Measurements from ENCODE around the gene LRRC7.

The LRRC7 gene

DNA sequence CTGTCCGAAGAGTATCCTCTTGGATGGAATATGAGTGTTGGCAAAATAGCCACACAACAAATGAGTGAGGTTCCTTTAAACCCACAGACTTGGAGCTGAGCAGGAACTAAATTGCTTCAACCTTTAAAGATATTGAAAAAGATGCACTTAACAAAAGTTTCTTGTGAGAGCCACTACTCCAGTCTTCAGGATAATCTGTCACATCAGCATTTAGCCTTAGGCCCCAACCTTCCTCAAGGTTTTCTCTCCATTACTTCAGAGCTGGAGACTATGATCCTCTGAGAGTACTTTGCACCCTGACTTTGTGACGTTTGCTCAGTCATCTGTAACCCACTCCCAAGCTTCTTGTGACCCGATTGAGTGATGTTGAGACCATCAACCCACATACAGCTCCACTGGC lies 424.9 kb downstream of the LRRC7 start:
- DNase-seq (ENCODE audit: low read depth) = no peak
- H3K4me3 ChIP-seq (ENCODE audit: low read length) = no peak overlapping the region
- TF ChIP-seq, protein P1, sequence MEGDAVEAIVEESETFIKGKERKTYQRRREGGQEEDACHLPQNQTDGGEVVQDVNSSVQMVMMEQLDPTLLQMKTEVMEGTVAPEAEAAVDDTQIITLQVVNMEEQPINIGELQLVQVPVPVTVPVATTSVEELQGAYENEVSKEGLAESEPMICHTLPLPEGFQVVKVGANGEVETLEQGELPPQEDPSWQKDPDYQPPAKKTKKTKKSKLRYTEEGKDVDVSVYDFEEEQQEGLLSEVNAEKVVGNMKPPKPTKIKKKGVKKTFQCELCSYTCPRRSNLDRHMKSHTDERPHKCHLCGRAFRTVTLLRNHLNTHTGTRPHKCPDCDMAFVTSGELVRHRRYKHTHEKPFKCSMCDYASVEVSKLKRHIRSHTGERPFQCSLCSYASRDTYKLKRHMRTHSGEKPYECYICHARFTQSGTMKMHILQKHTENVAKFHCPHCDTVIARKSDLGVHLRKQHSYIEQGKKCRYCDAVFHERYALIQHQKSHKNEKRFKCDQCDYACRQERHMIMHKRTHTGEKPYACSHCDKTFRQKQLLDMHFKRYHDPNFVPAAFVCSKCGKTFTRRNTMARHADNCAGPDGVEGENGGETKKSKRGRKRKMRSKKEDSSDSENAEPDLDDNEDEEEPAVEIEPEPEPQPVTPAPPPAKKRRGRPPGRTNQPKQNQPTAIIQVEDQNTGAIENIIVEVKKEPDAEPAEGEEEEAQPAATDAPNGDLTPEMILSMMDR (conservative IDR thresholded peaks at IDR 0.05; ENCODE audit: low read depth, low read length) = no peak

DNA sequence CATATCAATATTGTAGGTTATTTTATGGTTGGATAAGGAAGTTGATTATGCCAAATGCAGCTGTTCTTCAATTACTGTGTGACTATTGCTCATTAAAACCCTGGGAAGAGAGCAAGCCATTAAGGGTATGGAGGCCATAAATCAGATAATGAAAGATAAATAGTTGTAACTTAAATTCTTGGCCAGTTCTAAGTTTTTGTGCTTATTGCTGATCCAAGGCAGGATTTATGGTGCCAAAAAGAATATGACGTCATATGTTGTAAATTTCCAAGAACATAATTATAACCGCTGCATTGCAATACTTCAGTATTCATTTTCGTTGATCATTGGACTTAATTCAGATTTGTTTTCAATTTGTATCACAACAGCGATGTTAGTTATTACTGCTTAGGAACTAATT lies 426.1 kb downstream of the LRRC7 start:
- no peak overlapping the region for H3K4me3 ChIP-seq (ENCODE audit: low read length)
- DNase-seq (ENCODE audit: low read depth) = no peak
- TF ChIP-seq, protein P1 (conservative IDR thresholded peaks at IDR 0.05; ENCODE audit: low read depth, low read length) = no peak

DNA sequence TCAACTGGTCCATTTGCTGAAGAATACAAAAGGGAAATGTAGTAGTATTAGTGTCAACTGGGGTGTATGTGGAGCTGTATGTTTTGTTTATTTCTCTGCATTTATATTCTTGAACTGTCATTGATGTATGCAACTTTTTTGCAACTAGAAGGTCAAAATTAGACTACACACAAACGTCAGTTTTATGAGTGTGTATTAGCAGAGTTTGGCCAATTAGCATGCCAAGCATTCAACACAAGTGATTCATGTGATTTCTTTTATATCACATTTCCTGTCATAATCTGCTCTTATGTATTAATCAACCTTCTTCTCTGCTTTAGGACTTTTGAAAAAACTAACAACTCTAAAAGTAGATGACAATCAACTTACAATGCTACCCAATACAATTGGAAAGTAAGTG lies 426.5 kb downstream of the LRRC7 start:
- TF ChIP-seq, protein P1 (conservative IDR thresholded peaks at IDR 0.05; ENCODE audit: low read depth, low read length) = no peak
- peak; percentile 61 for DNase-seq (ENCODE audit: low read depth)

DNA sequence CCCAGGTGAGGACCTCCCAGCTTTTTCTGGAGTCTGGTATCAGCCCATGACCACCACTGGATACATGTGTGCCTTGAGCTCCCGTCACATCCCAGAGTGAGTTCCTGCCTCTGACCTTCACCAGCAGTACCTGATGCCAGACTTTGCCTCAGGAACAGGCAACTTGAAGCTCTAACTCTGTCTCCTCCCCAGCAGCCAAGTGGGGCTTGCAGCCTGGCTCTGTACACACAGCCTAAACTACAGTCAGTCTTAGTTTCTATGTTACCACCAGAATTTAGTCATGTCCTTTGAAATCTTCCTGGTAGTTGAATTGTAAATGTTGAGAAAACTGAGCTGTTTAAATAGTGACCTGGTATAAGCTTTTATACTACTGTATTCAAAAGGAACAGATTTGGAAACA lies 431.1 kb downstream of the LRRC7 start:
- TF ChIP-seq, protein P1 (conservative IDR thresholded peaks at IDR 0.05; ENCODE audit: low read depth, low read length) = no peak
- no peak overlapping the region for H3K4me3 ChIP-seq (ENCODE audit: low read length)
- DNase-seq (ENCODE audit: low read depth) = no peak

More for the DNA sequence above, 426.5 kb downstream of the LRRC7 start:
- no peak overlapping the region for H3K4me3 ChIP-seq (ENCODE audit: low read length)

DNA sequence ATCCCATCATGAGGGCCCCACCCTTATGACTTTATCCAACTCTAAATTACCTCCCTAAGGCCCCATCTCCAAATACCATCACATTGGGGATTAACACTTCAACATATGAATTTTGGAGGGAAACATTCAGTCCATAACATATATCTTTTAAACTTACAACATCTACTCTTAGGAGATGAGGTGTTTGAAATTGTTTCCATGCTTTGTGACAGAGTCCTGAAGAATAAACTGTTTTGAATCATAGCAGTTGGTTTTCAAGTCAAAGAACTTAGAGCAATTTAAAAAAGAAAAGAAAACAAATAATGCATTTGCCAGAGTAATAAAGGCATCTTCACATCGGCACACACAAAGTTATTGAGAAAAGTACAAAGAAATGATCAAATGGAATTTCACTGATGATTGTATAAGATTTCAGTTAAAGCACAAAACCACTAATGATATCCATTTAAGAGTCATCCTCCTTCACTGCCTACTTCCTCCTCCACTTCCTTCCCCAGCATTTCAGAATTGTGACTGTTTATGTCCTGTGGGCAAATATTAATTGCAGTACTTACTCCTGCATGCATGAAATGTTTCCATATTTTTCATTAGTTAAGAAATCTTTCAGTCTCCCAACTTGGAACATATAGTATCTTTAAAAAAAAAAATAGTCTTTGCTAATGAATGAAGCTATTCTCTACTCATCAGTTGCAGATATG lies 435.6 kb downstream of the LRRC7 start:
- H3K4me3 ChIP-seq (ENCODE audit: low read length) = no peak overlapping the region
- TF ChIP-seq, protein P1 (conservative IDR thresholded peaks at IDR 0.05; ENCODE audit: low read depth, low read length) = no peak
- DNase-seq (ENCODE audit: low read depth) = no peak

DNA sequence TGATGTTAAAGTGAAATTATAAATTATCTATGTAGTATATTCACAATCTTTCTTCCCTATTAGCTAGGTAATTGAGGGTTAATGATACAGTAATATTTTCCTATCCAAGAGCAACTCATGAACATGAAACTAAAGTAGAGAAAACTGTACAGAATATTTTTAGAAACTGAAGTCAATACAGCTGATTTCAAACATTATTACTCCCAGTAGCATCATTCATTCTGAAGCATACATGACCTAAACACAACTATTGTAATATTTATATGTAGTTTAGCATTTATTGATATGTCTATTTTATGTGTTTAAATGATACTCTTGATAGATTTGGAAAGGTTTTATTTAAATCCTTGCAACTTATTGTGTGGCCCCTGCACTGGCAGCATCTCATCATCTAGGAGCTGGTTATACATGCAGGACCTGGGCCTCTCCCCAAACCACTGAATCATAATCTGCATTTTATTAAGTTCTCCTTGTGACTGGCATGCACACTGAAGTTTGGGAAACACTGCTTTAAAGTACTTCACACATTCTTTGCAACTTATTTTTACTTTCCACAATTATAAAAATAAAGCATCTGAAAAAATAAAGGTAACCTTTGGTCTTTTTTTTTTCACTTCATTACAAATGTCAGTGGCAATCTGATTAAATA lies 437.8 kb downstream of the LRRC7 start:
- TF ChIP-seq, protein P1 (conservative IDR thresholded peaks at IDR 0.05; ENCODE audit: low read depth, low read length) = no peak
- no peak overlapping the region for H3K4me3 ChIP-seq (ENCODE audit: low read length)
- no peak for DNase-seq (ENCODE audit: low read depth)

DNA sequence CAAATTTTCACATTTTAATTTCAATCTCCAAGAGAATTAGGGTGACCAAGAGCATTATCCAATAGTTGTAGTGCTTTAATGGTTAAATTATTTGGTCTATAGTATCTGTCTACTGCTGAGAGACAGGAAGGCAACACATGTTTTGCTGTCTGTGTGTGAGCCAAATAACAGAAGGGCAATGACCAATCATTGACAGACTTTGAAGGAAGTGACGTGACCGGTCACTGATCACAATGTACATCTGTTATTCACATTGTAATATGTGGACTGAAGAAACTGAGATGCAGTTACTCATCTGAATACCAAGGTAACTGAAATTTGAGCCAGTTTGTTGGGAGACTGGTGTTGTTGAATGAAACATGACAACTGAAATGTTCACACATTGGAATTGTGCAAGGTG lies 440.9 kb downstream of the LRRC7 start:
- H3K4me3 ChIP-seq (ENCODE audit: low read length) = no peak overlapping the region
- no peak for DNase-seq (ENCODE audit: low read depth)
- TF ChIP-seq, protein P1 (conservative IDR thresholded peaks at IDR 0.05; ENCODE audit: low read depth, low read length) = no peak
